Tongue (tissue), 2 donors: Measurements from ENCODE around the gene CCDC9B. TPM values are rescaled to one million over a fixed set of nuclear protein-coding genes. Genes with fewer than 3 reads are reported as not detected.

Experiments
- DNase-seq: peaks from one replicate; pipeline ENCODE4 v3.0.0-alpha.2; 2015
- total RNA-seq: library from RNA; depleted of rRNA; stranded (reverse); fragments of >200 nt; gene quantifications from one replicate; pipeline ENCODE4 v1.2.3, GENCODE V29; 2014

CCDC9B gene
- total RNA-seq, 1 donor from 2014 or later: 25.4 TPM

DNA sequence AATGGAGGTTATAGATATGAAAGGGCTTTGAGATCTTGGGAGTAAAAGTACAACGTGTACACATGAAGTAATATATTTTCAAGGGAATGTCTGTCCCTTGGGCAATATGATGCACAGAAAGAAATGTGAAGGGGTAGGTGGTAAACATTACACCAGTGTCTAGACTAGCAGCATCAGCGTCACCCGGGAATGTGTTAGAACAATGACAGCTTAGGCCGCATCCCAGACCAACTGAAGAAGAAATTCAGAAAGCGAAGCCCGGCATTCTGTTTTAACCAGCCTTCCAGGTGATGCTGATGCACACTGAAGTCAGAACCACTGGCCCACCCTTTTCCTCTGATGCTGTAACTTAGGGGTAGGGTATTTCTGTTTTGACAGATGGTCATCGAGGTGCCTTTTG is 10.9 kb downstream of the CCDC9B start:
- DNase-seq: no peak

DNA sequence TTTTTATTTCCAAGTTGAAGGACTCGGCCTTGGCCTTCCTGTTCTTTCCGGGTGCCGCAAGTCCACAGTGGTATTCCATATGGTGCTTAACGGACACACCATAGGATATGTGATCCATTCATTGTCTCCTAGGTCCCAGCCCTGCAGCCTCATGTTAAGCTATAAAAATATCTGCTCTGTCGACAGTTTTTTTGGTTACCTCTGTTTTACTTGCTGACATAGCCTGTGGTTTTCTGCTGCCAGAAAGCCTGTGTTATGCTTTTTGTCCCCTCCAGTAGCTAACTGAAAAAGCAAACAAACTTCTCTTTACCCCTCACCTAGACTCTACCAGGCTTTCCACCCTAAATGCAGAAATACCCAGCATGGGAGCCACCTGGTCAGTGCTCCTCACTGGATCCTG is 12.0 kb downstream of the CCDC9B start:
- DNase-seq: no peak

DNA sequence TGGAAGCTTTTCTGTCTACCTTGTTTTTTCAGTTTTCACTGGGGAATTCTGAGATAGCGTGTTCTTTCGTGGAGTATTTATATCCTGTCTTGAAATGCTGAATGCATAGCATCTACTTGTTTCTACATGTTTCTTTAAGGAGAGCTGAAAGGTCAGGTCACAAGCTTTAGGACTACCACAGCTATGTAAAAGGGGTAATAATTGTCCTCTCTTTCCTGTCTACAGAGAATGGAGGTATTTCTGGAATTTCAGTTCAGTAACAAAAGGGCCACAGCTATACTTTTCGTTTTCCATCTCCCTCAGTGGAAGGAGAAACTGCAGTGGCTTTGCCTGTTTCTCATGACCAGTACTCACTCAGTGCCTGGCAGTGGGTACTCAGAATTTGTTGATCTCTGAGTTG is 12.6 kb downstream of the CCDC9B start:
- no peak for DNase-seq

DNA sequence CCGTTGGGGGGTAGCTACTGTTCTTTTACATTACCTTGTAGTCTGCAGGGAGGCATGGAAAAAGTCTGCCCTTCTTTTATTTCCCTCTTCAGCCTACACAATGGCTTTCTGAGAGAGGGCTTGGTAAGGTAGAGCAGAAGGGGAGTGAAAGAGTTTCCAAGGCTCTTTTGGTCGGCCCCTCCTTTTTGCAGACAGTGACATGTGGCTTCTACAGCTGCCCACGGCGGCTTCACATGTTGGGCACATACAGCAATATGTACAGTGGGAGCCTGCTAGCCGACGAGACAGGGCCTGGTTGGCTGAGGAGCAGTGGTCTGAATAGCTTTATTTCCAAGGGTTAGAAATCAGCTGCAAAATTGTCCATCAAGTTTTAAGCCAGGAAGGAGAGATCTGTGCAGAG is 13.3 kb downstream of the CCDC9B start:
- peak; percentile 62 for DNase-seq

DNA sequence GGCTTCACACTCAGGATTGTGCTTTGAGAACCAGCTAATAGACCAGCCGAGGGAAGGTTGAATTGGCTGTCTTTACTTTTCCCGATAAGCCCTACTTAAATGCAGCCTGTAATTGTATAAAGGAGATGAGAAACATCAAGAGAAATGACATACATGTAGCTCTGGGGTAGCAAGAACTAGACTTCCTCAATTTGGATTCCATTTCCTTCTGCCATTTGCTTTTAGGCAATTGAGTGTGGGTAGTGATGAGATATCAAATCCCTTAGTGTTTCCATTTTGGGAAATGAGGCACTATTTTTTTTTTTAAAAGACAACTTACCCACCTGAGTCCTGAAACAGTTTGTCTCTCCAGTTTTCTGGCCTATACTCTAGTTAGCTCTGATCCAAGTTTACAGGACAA is 15.0 kb downstream of the CCDC9B start:
- no peak for DNase-seq

DNA sequence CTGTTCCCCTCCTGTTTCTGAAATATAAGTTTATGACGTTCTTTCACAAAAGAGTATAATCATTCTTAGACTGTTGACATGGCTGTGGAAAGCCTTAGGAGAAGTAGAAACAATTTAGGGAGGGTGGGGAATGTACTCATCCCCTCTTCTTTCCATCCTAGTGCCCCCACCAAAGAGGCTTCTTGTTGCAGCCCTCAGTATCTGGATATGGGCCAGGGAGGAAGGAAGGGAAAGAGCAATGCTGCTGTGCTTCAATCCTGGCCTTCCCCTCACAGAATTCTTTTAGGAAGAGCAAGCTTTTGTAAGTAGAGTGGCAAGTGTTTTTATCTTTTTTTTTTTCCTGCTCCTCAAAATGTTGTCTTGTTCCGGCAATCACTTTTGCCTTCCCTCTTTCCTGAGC is 15.6 kb downstream of the CCDC9B start:
- DNase-seq: no peak

DNA sequence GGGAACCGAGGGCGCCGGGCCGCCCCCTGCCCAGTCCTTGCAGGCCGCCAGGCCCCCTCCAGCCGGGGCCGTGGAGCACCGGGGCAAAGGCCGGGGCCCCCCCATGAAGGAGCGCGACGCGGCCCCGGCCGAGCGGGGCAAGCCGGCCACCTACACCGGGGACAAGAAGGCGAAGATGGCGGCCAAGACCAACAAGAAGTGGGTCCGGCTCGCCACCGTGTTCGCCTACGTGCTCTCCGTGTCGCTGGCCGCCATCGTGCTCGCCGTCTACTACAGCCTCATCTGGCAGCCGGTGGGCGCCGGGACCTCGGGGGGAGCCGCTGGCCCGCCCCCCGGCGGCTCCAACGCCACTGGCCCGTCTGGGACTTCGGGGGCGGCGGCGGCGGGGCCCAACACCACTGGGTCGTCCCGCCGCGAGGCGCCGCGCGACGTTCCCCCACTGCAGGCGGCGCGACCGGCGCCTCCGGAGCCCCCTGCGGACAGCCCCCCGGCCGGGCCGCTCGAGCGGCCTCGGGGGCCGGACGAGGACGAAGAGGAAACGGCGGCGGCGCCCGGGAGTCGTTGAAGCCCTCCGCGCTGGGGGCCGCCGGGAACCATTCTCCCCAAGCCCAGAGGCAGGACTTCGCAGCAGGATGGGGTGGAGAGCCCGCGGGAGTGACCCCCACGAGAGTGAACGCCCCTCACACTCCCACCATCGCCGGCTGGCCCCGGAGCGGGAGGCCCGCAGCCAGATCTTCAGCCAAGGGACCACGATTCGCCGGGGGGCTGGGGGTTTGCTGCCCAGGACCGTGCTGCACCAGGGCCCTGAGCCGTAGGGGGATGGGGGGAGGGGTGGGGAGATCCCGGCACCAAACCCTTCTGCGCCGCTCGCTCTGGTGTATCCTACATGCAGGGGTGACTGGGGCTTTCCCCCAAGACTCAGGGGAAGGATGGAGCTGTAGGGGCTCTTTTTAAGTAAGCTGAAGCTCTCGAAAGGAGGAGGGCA is 16.5 kb downstream of the CCDC9B start:
- peak; percentile 41 for DNase-seq

DNA sequence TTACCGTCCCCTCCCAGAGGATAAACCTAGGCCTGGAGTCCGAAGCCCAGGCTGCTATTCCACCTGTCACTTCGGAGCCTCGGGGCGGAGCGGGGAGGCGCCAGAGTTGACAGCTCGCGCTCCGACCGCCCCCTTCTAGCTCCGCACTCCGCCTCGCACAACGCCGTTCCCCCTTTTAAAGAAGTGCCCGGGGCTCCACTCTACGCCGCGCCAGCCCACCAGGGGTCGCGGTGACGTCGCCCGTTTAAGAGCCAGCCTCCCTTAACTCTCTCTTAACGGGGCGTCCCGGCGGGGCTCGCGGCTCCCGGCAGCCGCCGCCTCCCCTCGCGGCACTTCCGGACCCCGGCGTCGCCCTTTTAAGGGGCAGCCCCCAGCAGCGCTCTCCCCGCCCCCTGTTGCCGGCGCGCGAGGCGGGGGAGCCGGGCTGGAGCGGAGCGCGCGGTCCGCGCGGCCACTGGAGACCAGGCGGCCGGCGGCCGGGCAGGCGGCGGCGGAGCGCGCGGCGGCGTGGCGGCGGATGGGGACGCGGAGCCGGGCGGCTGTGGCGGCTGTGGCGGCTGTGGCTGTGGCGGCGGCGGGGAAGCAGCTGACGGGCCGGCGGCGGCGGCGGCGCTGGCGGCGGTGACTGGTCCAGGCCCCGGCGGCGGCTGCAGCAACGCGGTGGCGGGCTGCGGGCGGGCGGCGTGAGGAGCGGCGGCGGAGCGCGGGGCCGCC is 17.3 kb downstream of the CCDC9B start, which contains the start of gene INAFM2:
TSS of gene INAFM2 (plus strand) at position 454 of the 714 bp plus-strand sequence. CDS start 364 bp downstream, outside the sequence.
- DNase-seq: peak; percentile 97

DNA sequence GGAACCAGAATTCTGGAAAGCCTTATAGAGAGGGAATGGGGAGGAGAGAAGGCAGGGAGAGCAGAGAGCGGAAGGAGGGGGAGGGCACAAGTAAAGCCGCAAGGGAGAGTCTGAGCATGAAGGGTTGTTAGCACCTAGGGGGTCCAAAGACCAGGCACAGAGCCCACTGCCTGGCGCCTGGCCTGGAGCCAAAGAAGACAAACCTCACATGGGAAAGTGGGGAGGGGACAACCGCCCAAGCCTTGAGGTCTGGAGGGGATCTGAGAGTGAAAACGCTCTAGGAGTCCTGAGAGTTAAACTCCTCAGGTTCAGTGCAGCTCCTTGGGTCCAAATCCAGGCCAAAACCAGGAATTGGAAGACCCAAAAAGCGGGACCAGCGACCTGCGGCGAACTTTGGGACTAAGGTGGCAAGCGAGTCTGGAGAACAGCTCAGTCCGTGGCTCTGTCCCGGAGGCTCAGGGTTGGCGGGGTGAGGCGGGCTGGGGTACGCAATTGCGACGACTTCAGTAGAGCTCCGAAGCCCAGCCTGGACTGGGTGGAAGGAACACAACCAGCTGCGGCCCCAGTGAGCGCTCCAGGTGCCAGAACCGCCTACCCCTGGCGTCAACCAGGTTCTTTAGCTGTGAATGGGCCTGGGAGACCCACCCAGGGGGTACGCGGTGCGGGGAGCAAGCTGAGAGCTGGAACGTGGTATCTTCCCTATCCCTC is 18.1 kb downstream of the CCDC9B start:
- no peak for DNase-seq

DNA sequence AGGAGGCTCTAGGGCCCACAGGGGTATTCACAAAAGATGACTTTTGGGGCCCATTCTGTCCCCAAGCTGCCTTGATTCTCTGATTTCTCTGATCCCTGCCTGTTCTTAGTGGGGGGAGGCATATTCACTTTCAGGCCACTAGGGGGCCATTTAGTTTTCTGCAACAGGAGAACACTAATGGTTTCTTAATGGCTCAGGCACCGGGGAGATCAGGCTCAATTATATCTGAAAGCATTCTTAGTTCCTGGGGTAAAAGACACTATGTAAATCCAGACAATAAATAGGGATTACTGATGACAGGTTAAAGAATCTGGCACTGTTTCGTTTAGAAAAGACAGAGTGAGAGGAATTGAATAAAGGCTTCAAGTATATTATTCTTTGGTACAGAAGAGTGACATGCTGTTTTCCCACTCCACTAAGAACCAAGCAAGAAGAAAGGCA is 19.8 kb downstream of the CCDC9B start:
- DNase-seq: peak; percentile 77

DNA sequence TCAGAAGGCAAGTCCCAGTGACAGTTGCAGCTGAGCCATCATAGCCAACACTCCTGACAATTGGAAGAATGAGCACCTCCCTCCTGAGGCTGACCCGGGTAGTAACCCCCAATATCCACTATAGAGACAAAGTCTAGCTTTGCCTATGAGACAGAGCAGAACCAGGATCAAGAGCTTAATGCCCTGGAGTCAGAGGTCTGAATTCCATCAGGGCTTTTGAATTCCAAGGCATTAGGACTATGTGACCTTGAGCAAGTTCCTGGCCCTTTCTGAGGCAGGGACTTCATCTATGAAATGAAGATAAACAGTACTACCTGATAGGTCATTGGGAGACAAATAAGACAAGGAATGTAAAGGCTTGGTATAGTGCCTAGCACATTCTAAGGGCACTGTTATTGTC is 20.3 kb downstream of the CCDC9B start:
- DNase-seq: no peak

DNA sequence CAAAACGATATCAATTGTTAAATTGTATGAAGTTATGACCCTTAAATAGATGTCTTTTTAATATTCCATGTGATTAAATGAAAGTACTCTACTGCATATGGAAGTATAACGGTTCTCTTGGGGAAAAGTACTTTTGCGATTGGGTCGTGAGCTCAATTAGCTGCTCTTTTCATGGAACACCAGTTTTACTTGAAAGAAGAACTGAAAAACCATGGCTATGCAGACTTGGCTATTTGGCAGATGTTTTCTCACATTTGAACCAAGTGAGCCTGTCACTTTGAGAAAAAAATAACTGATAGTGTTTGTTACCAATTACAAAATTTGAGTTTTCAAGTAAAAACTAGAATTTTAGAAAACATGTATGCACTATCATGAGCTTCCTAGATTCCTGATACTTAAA is 23.2 kb downstream of the CCDC9B start:
- no peak for DNase-seq

DNA sequence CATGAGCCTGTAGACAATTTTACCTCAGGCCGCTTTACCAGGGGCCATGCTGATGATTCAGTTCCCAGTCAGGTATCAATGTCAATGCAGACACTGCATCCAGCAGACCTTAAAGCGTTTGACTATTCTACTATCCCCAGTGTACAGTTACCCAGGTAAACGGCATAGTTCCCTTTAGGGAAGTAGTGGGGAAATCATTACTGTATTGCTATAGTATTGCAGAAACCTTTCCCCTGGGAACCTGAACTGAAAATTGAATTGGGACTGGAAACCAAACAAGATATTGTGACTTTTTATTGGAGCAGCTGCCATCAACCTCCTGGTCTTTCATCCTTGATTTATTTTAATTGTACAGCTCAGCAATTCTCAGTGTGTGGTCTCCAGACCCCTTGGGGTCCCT is 23.8 kb downstream of the CCDC9B start:
- no peak for DNase-seq

DNA sequence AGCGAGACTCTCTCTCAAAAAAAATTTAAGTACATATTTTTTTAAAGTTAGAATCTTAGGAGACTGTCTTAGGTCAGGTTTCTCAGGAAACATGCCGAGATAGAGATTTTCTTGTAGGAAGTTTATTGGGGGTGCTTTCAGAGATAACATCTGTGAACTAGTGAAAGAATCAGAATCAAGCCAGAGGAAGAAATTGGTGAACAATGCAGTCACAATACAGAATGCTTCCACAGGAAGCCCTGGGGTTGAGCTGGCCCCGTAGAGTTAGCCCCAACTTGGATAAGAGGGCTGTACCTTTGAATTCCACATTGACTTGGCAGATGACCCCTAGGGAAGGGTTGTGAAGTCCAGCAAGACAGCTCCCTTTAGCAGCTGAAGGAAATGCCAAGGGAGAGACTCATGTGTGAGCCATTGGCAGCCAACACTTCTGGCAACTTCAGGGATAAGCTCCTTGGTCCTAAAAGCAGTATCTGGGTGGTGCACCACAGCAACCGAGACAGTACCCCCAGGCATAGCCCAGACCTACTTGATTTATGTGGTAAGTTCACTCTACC is 25.9 kb downstream of the CCDC9B start:
- no peak for DNase-seq

DNA sequence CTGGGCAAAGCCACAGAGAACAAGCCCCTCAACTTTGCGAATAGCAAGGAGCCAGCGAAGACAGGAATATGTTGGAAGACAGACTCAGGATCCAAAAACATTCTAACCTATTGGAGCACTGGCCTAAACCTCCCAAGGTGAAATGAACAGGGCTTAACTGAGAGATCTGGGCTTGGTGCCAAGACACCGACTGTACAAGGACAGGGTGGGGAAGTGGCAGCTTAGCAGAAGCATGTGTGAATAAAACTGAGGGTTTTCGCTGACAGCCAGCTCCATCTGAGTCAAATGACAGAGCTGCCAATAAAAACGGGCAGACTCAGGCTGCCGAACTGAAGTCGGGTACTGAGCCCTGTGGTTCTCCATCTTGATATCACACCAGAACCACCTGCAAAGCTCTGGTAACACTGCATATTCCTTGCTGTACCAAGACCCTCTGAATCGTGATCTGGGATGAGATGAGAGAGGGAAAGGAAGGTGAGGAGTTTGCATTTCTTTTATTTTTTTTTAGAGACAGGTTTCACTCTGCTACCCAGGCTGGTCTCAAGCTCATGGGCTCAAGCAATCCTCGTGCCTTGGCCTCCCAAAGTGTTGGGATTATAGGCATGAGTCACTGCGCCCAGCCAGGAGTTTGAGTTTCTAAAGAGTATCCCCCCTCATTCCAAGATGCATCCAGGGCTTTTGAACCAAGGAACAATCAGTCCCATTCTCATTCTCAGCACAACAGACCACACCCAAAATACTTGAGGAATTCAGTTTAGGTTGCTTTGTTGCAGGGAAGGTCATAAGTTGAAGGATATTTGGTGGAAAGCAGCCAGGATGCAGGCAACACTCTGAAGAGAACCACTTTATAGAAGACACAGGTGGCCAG is 27.0 kb downstream of the CCDC9B start:
- DNase-seq: peak; percentile 79

DNA sequence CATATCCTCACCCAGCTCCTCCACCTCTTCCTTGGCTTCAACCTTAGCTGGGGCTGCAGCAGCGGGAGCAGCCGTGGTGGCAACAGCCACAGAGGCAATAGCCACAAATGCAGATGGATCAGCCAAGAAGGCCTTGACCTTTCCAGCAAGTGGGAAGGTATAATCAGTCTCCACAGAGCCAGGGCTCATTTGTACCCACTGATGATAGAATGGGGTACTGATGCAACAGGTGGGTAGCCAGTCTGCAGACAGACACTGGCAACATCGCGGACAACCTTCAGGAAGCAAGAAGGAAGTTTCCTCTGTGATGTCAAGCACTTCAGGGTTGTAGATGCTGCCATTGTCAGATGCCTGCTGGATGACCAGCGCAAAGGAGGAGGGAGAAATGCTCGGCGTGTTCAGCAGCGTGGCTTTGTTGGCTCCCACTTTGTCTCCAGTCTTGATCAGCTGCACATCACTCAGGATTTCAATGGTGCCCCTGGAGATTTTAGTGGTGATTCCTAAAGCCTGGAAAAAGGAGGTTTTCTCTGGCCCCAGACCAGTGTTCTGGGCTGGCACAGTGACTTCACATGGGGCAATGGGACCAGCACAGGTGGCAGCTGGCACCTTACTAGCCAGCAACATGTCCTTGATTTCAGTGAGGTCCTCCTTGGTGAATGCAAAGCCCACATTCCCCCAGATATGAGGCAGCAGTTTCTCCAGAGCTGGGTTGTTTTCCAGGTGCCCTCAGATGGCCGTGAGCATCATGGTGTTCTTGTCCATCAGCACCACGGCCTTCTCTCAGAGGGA is 28.2 kb downstream of the CCDC9B start:
- no peak for DNase-seq

DNA sequence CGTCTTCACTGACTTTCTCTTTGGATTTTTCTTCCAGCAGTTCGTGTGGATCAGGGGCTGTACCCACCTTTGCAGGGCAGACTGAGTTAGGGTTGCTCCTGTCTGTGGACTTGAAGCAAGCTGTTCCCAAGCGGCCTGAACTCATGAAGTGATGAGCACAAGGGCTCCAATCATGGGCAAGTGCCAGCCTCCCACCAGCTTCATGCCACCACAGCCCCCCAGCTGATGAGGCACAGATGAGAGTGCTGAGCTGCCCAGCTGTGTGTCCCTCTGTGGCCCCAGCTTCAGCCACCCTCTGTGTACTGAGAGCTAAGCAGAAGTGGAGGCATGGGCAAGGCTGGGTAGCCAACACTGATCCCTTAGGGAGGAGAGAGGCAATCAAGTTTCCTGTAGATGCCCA is 29.7 kb downstream of the CCDC9B start:
- DNase-seq: no peak

DNA sequence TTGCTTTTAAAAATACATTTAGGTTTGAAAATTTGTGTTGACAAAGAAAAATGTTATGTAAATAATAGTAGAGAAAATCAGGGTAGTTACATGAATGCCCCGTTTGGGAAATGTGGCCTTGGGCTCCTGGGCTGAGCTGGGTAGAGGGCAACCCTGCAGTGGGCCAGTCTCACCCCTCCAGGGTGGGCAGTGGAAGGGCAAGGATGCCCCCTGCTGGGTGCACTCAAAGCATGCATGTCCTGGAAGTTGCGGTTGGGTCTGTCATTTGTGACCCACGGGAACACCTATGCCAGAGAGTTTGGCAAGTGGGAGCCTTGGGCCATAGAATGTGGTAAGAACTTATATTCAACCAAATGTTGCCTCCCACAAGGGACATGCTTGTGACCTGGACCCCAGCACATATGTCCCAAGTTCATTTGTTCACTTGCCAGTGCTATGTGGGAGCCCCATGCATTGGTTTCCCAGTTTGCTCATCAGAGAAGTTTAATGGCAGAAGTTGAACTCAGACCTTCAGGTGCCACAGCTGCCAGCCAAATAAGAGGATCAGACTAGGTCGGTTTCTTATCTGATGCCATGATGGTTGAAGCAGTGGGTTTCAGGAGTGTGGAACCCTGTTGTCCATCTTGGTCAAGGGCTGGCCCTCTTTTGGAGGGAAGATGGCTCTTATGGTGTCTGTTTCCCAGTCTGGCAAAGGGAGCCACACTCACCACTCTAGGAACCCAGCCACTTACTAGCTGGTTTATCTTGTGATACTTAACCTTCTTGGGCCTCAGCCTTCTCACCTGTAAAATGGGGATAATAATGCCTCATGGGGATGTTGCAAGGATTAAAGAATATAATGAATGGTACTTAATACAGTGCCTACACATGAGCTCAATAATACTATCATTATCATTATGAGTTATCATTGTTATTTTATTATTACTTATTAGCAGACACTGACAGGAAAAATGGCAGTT is 30.5 kb downstream of the CCDC9B start:
- peak; percentile 65 for DNase-seq

DNA sequence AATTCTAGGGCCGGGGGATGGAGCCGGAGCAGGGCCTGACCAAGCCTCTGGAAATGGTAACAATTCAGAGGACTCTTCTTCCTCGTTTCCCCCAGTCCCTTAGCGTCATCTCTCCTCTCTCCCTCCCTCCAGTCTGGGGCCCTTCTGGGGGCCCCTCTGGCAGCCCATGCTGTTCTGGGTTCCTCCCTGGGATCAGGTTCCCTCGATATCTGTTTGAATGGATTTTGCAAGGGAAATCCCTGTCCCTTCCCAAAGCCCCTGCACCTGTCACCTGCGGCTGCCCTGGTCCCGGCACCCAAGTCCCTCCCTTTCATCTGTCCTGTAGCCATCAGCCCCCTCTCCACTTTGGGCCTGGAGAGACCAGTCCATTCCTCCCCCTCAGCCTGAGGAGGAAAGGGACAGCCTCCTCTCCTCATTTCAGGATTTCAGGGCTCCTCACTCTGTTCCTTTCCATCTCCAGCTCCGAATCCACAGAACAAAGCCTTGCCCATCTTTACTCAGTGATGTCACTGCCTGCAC is 31.3 kb downstream of the CCDC9B start:
- DNase-seq: no peak
